NCI-H146 treated with DMSO at 0.1 percent for 48 hours (cell line): ENCODE measurements around the gene SULT4A1.
"Not testable (repeated sequence)": the region's sequence is repeated elsewhere in the genome, so short reads cannot be mapped to it uniquely, and the experiment has no call there.

Experiments
- DNase-seq: peaks from one replicate; lab custom pipeline; 2025; ENCODE audit not compliant: unreplicated experiment; lab: John Stamatoyannopoulos, UW

Gene SULT4A1

GRCh38 chr22:43862074-43862881 lies at the start of gene SULT4A1:
Gene SULT4A1, minus strand, starts transcription at chr22:43862513. Its CDS starts 131 bp downstream, at chr22:43862382.
- DNase-seq, result peak; percentile 7

GRCh38 chr22:43911351-43911750 lies 49.0 kb upstream of the SULT4A1 start:
- DNase-seq, result no peak

GRCh38 chr22:43910178-43910695 lies 47.9 kb upstream of the SULT4A1 start:
- DNase-seq, result no peak

- no peak for DNase-seq
Observed at GRCh38 chr22:43909708-43910107, 47.4 kb upstream of the SULT4A1 start.

GRCh38 chr22:43905681-43906080 lies 43.4 kb upstream of the SULT4A1 start:
- no peak for DNase-seq

- not testable (repeated sequence) for DNase-seq
Observed at GRCh38 chr22:43904412-43904811, 42.1 kb upstream of the SULT4A1 start.

GRCh38 chr22:43903033-43903432 lies 40.7 kb upstream of the SULT4A1 start:
- not testable (repeated sequence) for DNase-seq

DNA sequence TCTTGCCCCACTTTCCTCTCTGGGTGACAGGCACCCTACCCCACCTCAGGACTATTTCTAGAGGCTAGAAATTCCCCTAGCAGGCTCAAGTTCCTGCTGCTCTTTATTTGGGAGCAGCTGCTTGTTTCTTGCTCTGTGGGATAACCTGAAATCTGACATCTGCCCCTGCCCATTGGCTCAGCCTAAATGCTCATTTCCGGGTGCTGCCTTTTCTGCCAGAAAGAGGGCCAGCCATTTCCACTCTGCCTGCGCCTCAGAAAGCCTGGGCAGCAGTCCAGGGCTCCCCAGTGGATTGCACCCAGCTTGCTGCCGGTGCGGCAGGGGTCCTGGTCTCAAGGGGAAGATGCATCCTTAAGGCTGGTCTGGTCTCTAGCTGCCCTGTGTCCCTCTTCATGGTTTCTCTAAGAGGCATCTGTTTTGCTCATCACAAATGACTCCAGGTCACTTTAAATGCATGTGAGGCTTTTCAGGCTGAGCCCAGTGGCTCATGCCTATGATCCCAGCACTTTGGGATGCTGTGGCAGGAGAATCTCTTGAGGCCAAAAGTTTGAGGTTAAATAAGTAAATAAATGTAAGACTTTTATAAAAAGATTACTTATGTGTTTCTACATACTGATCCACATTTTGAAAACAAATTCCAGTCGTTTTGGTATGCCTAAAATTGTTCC lies 39.8 kb upstream of the SULT4A1 start:
- DNase-seq, result no peak

DNA sequence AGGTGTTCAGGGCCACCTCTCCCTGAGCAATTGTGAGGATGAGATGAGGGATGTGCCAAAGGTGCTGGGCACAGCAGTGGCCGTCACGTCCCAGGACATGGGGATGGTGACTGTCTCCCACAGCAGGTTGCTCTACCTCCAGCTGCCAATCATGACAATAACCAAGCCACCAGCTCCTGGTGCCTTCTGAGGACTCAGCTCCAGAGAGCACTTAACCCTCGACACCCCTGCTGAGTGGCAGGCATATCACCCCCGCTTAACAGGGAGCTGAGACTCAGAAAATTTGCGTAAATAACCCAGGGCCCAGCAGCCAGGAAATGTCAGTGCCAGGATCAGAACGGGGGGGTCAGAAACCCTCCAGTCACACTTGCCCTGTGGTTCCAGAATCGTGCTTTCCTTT lies 37.9 kb upstream of the SULT4A1 start:
- DNase-seq, result no peak

DNA sequence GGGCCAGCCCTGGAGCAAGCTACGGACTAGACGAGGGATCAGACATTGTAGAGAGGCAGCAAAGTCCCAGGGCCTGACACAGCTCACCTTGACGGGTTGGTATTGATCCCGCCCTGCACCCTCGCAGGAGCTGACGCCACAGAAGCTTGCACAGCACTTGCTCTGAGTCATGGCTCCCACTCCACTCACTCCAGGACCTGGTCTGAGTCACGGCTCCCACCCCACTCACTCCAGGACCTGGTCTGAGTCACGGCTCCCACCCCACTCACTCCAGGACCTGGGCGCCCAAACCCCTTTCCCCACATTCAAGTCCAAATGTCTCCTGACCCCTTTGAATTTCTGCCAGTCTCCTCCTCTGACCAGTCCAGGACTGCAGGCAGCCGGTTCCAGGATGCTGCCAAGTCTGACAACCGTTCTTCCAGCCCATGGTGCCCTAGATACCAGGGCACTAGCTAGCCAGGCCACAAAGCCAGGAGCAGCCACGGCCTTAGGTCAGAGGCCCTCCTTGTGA lies 35.5 kb upstream of the SULT4A1 start:
- DNase-seq, result no peak

- no peak for DNase-seq
Observed at GRCh38 chr22:43895986-43896645, 33.8 kb upstream of the SULT4A1 start.

DNA sequence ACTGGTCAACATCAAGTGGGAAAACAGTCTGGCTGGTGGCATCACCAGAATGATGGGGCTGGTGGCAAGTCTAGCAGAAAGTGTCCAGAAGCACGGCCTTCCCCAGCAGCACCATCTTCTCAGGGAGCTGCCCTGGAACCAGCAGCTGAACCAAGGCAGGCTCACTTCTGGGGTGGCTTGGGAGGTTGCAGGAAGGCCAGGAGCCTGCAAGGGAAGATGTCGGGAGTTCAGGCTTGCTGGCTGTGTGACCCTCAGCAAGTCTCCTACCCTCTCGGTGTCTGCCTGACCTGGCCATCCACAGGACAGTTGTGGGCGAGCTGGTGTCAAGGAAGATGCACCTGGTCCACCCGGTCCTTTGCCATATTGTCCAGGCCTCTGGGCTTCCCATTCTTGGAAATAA lies 31.8 kb upstream of the SULT4A1 start:
- DNase-seq, result no peak

DNA sequence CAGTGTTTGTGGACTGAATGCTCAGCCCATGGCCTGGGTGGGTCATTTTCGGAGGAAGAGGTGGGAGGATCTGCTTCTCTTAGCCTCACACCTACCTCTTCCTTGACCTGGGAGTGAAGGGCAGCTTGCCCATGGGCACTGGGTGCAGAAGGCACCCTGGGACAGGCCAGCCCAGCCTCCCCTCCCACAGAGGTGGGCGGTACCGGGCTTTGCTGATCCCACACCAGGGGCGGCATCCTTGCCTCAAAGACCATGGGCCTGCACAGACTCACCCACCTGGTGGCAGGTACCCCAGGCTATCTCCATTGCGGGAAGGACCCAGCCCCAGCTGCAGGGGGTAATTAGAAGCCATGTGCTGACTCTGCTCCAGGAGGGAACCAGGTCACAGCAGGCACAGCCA lies 31.0 kb upstream of the SULT4A1 start:
- no peak for DNase-seq

DNA sequence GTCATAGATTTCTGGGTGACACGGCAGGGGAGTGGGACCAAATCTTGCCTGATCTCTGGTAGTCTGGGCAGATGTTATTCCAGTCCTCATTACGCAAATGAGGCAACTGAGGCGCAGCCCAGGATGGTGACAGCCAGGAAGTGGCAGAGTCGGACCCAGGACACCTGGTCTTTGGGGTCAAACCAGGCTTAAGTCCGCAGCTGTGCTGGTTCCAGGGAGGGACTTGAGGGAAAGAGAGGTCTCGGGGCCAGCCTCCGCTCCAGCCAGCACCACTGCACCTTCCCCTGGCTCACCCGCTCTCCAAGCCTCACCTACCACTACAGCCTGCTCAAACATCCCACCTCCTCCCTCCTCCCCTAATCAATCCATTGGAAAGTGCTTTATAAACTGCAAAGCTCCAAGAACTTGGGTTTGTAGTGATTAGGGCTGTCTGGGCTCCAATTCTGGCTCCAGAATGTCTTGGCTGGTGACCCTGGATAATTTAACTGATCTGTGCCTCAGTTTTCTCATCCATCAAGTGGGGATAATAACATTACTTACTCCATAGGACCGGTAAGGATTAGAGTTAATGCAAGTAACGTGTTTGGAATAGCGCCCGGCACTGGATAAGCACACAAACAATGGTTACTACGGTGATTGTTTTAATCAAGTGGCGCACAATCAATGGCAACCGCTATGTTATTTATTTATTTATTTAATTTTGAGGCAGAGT lies 30.0 kb upstream of the SULT4A1 start:
- no peak for DNase-seq

GRCh38 chr22:43891360-43892182 lies 29.3 kb upstream of the SULT4A1 start, which contains the start of gene PNPLA5:
Gene PNPLA5, minus strand, starts transcription at chr22:43892013. Its CDS starts 133 bp downstream, at chr22:43891880.
- no peak for DNase-seq

GRCh38 chr22:43890901-43891331 lies 28.6 kb upstream of the SULT4A1 start:
- no peak for DNase-seq

- no peak for DNase-seq
Observed at GRCh38 chr22:43889860-43890253, 27.5 kb upstream of the SULT4A1 start.

- no peak for DNase-seq
Observed at GRCh38 chr22:43889201-43889859, 27.0 kb upstream of the SULT4A1 start.

DNA sequence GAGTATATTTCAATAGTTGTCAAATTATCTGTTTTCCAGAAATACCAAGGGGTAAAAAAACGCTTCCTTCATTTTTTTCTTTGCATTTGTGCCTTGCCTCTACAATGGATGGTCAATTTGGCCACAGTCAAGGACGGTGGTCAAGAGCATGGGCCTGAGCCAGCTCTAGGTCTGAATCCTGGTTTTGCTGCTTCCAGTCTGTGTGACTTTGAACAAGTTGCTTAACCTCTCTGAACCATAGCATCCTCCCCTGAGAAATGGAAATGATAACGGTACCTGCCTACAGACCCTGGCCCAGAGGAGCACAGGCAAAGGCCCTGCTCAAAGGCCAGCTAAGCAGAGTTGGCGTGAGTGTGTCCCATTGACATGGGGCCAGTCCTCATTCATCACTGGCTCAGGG lies 26.4 kb upstream of the SULT4A1 start:
- no peak for DNase-seq
